A673 (cell line): ENCODE measurements around the gene PPP4R2.

ENCODE experiments used
- CTCF ChIP-seq: fragments of 300-800, 200-600 bp; sonication (generic); conservative IDR thresholded peaks from 2 replicates; pipeline ENCODE4 v1.5.1; 2017; ENCODE audit warnings: low read depth, mild to moderate bottlenecking, antibody characterized with exemption, low read length, moderate library complexity, mixed read lengths
- EZH2 ChIP-seq: fragments of 200-600 bp; sonication (generic); IDR thresholded peaks from 2 replicates; pipeline ENCODE4 v1.6.1; 2017; ENCODE audit warnings: borderline replicate concordance, low read depth, mild to moderate bottlenecking, mixed read lengths, antibody characterized with exemption, low read length; ENCODE audit not compliant: poor library complexity, severe bottlenecking

GRCh38 chr3:72968266-72968664 lies 28.3 kb upstream of the PPP4R2 start:
- TF ChIP-seq CTCF, result no peak
- TF ChIP-seq EZH2, result no peak
